ENCODE data around the gene CDK10. TPM values are rescaled to one million over a fixed set of nuclear protein-coding genes. Genes with fewer than 3 reads are reported as not detected.

The CDK10 gene
- total and polyA plus RNA-seq, 9 of the 15 experiments (the other 6 are each of a cell fraction or from before 2014, with no cell fraction given) = 2.0 to 85.1 (median 40.1) TPM

DNA sequence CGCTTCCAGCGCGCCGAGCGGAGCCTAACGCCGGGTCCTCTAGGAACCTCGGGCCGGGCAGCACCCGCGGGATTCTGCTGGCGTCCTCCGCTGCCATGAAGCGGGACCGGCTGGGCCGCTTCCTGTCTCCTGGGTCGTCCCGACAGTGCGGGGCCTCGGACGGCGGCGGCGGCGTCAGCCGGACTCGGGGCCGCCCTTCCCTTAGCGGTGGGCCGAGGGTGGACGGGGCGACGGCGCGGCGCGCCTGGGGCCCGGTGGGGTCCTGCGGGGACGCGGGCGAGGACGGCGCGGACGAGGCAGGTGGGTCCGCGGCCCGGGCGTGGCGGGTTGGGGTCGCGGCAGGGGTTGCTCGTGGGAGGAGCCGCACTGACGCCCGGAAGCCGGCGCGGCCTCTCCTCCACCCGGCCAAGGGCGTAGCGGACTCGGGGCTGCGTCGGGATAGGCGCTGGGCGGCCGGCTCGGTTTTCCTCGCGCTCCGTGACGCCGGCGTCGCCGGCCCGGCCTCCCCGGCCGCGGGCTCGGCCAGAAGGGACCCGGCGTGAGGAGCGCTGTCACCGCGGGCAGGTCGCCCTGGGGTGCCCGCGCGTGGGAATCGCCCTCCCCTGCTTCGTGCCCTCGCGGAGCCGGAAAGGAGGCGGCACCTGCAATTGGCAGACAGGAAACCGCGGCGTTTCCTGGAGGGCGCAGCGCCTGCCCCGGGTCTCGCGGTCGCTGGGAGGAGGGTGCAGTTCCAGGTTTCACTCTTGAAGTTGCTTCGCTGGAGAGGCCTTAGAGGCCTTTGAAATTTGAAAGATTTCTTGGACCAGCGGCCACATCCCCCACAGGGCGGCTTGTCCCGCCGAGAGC is 35.3 kb downstream of the CDK10 start (continued):
- TF ChIP-seq ARID4B (CRISPR knock-in tag; IDR thresholded peaks at IDR 0.05) = peak; percentile 42; the same call in 1 of the 2 replicates
- TF ChIP-seq SLC30A9 (CRISPR knock-in tag; IDR thresholded peaks at IDR 0.05) = no peak
- no peak for TF ChIP-seq MTF1 (CRISPR knock-in tag; IDR thresholded peaks at IDR 0.05; ENCODE audit: borderline replicate concordance)
- TF ChIP-seq FOXJ2 (tag; IDR thresholded peaks at IDR 0.05) = no peak
- 0 out of 2 replicates have a peak, but pooled peaks have one; percentile 43 for TF ChIP-seq CEBPG (CRISPR knock-in tag; IDR thresholded peaks at IDR 0.05)
- no peak for TF ChIP-seq CEBPG (tag; conservative IDR thresholded peaks at IDR 0.05 in 1 of 2, IDR thresholded peaks at IDR 0.05 in 1 of 2)
- peak; percentile 80 for TF ChIP-seq POLR2G (IDR thresholded peaks at IDR 0.05; ENCODE audit: low read depth, low read length)
- TF ChIP-seq, protein P1, sequence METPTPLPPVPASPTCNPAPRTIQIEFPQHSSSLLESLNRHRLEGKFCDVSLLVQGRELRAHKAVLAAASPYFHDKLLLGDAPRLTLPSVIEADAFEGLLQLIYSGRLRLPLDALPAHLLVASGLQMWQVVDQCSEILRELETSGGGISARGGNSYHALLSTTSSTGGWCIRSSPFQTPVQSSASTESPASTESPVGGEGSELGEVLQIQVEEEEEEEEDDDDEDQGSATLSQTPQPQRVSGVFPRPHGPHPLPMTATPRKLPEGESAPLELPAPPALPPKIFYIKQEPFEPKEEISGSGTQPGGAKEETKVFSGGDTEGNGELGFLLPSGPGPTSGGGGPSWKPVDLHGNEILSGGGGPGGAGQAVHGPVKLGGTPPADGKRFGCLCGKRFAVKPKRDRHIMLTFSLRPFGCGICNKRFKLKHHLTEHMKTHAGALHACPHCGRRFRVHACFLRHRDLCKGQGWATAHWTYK (CRISPR knock-in tag; IDR thresholded peaks at IDR 0.05) = peak; percentile 42; the same call in 1 of the 2 replicates
- TF ChIP-seq, protein P2, sequence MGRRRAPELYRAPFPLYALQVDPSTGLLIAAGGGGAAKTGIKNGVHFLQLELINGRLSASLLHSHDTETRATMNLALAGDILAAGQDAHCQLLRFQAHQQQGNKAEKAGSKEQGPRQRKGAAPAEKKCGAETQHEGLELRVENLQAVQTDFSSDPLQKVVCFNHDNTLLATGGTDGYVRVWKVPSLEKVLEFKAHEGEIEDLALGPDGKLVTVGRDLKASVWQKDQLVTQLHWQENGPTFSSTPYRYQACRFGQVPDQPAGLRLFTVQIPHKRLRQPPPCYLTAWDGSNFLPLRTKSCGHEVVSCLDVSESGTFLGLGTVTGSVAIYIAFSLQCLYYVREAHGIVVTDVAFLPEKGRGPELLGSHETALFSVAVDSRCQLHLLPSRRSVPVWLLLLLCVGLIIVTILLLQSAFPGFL (CRISPR knock-in tag; IDR thresholded peaks at IDR 0.05) = no peak
- no peak for TF ChIP-seq CBFA2T2 (conservative IDR thresholded peaks at IDR 0.05)
- no peak for TF ChIP-seq FOXJ3 (CRISPR knock-in tag; IDR thresholded peaks at IDR 0.05)
- TF ChIP-seq NR1H2 (CRISPR knock-in tag; IDR thresholded peaks at IDR 0.05) = no peak
- no peak for TF ChIP-seq FOXA3 (CRISPR knock-in tag; conservative IDR thresholded peaks at IDR 0.05 in 1 of 2, IDR thresholded peaks at IDR 0.05 in 1 of 2)
